Ovary (tissue), 9 donors: ENCODE measurements around the gene RASGEF1C. TPM values are rescaled to one million over a fixed set of nuclear protein-coding genes. Genes with fewer than 3 reads are reported as not detected.

Experiments used
- DNase-seq, 5 donors: peaks; one replicate each; pipeline ENCODE4 v3.0.0-alpha.2; 2019 to 2020
- H3K27ac ChIP-seq, 2 donors: fragments of 200-600 bp; one replicate each; pipeline versions ENCODE4 v1.5.1 to v1.8.0; 2019 to 2022
- H3K27me3 ChIP-seq: fragments of 200-600 bp; one replicate; pipeline ENCODE4 v1.8.0; 2022
- H3K36me3 ChIP-seq: fragments of 200-600 bp; sonication (generic); one replicate; pipeline ENCODE4 v1.5.1; 2019
- H3K4me1 ChIP-seq: one replicate; pipeline ENCODE4 v1.8.1; 2013; ENCODE audit warnings: mild to moderate bottlenecking, moderate library complexity; ENCODE audit not compliant: insufficient read depth
- H3K4me3 ChIP-seq: fragments of 200-600 bp; sonication (generic); one replicate; pipeline ENCODE4 v1.5.1; 2017
- H3K9me3 ChIP-seq, 2 donors: fragments of 200-600 bp in 1 of 2; sonication (generic) in 1 of 2; one replicate each; pipeline versions ENCODE4 v1.5.1 to v1.8.1; 2013 to 2019; ENCODE audit warnings: mild to moderate bottlenecking in 1 of 2, moderate library complexity in 1 of 2
- EP300 ChIP-seq: sonication (generic); formaldehyde crosslinking; IDR thresholded peaks from one replicate; pipeline ENCODE4 v1.6.1; 2017; ENCODE audit warnings: antibody characterized with exemption
- POLR2A ChIP-seq: fragments of 450-650 bp; IDR thresholded peaks from one replicate; pipeline ENCODE4 v1.6.1; 2017; ENCODE audit warnings: antibody characterized with exemption, mild to moderate bottlenecking, moderate library complexity
- WGBS, 3 donors: extraction: QIAGEN DNeasy Blood & Tissue Kit in 1 of 3; methylation state at CpG; one replicate each; pipeline versions ENCODE4 v1.1.5 to v1.1.7; 2013 to 2017; 5-methylcytosine and 5-hydroxymethylcytosine counted together
- intact Hi-C, 4 donors: fragments of 100-400 bp; cut with DNase I; formaldehyde crosslinking; loops; one replicate each; pipeline versions ENCODE4 v1.11.0 to v1.15.1; 2022 to 2023
- polyA plus RNA-seq, 2 donors: library from polyadenylated mRNA; stranded (reverse); fragments of 200-250 nt in 1 of 2; fragments of 350-450 nt in 1 of 2; fragmentation: Illumina TruSeq in 1 of 2; extraction: RNeasy Lipid Tissue Mini Kit (QIAGEN cat#74804) in 1 of 2; gene quantifications; one replicate each; pipeline ENCODE4 v1.2.3, GENCODE V29; 2013 to 2014
- total RNA-seq, 7 donors: library from RNA; depleted of rRNA in 2 of 7; stranded (reverse); fragments of >200 nt in 2 of 7; fragmentation: NEBNext Ultra II Directional in 3 of 7; extraction: Animal tissue kit (Norgen Biotek cat#: 25700) in 3 of 7; gene quantifications; one replicate each; pipeline versions ENCODE4 v1.1.0 to v1.2.4, GENCODE V29; 2016 to 2023
- TF ChIP-seq, protein P1 (sequence below), 3 donors: fragments of 450-650 bp in 2 of 3; fragments of 200-600 bp in 1 of 3; IDR thresholded peaks; one replicate each; pipeline versions ENCODE4 v1.5.1 to v1.8.0; 2016 to 2022; ENCODE audit warnings: antibody characterized with exemption in 3 of 3, mild to moderate bottlenecking in 1 of 3
- donor health status: DM: no; HTN: no; CAD: no; lungs with moderate emphysema.
- donor health status: DM: no; HTN: no; CAD: no.
- donor health status: Bipolar disorder and iron deficiency.
- donor health status: DM: yes; HTN: yes; CAD: no.
- donor health status: DM: no; HTN: no; CAD: no.
- donor health status: DM: yes; HTN: yes; CAD: no.

RASGEF1C gene
- total and polyA plus RNA-seq, 9 donors: 0.13 to 0.97 (median 0.38) TPM; not detected in 2

GRCh38 chr5:180138976-180139730, 69.9 kb downstream of the RASGEF1C start:
- Histone ChIP-seq H3K4me3 (no peak overlapping the region), H3K27ac (no peak overlapping the region), H3K9me3 (no peaks in the 10 kb centered on the region), H3K4me1 (no peaks in the 10 kb centered on the region), H3K27me3 (no peaks in the 10 kb centered on the region), H3K36me3 (no peaks in the 10 kb centered on the region)
- intact Hi-C loops: no loop called here
- TF ChIP-seq EP300 (no peak), POLR2A (no peak)
- TF ChIP-seq, protein P1, sequence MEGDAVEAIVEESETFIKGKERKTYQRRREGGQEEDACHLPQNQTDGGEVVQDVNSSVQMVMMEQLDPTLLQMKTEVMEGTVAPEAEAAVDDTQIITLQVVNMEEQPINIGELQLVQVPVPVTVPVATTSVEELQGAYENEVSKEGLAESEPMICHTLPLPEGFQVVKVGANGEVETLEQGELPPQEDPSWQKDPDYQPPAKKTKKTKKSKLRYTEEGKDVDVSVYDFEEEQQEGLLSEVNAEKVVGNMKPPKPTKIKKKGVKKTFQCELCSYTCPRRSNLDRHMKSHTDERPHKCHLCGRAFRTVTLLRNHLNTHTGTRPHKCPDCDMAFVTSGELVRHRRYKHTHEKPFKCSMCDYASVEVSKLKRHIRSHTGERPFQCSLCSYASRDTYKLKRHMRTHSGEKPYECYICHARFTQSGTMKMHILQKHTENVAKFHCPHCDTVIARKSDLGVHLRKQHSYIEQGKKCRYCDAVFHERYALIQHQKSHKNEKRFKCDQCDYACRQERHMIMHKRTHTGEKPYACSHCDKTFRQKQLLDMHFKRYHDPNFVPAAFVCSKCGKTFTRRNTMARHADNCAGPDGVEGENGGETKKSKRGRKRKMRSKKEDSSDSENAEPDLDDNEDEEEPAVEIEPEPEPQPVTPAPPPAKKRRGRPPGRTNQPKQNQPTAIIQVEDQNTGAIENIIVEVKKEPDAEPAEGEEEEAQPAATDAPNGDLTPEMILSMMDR (IDR thresholded peaks at IDR 0.05): no peak
- DNase-seq: no peak
- WGBS, 3 donors: 53 to 68% (median 54%) methylated on average over 11 of the region's 11 CpGs

DNA sequence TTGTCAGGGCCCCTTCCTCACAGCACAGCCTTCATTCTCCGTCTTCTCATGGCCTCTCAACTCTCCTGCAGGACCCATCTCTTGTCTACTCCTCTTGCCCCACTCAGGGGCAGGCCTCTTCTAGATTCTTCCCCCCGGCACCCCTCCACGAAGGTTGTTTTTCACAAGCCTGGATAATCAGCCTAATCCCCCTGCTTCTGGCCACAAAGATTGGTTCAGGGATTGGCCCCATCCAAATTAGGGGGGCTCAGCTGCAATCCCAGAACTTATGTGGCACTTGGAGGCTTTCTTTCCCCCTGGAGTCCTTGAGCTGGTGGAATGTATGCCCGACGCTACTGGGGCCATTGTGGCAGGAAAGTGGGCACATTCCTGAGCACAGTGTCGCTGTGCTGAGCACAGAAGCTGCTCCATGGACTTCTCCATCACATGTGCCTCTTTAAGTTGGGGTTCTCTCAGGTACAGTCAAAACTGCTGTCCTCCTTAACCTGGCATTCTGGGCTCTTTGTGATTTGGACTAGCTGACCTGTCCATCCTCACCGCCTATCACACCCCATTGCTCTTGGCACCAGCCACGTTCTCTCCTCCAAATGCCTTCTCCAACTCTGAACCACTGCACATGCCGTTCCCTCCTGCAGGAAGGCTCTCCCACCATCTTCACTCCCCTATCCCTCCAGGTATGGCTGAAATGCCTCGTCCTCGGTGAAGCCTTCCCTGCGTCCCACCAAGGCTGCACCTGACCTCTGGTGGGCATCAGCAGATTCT, 70.6 kb downstream of the RASGEF1C start:
- H3K4me3 ChIP-seq: no peak overlapping the region
- H3K36me3 ChIP-seq: no peaks in the 10 kb centered on the region
- H3K27me3 ChIP-seq: no peaks in the 10 kb centered on the region
- no peaks in the 10 kb centered on the region for H3K9me3 ChIP-seq
- WGBS, 3 donors: 68 to 76% (median 74%) methylated on average over 12 of the region's 12 CpGs
- TF ChIP-seq POLR2A: no peak
- intact Hi-C loops: no loop called here
- H3K4me1 ChIP-seq: no peaks in the 10 kb centered on the region
- DNase-seq: no peak
- H3K27ac ChIP-seq: no peak overlapping the region

DNA sequence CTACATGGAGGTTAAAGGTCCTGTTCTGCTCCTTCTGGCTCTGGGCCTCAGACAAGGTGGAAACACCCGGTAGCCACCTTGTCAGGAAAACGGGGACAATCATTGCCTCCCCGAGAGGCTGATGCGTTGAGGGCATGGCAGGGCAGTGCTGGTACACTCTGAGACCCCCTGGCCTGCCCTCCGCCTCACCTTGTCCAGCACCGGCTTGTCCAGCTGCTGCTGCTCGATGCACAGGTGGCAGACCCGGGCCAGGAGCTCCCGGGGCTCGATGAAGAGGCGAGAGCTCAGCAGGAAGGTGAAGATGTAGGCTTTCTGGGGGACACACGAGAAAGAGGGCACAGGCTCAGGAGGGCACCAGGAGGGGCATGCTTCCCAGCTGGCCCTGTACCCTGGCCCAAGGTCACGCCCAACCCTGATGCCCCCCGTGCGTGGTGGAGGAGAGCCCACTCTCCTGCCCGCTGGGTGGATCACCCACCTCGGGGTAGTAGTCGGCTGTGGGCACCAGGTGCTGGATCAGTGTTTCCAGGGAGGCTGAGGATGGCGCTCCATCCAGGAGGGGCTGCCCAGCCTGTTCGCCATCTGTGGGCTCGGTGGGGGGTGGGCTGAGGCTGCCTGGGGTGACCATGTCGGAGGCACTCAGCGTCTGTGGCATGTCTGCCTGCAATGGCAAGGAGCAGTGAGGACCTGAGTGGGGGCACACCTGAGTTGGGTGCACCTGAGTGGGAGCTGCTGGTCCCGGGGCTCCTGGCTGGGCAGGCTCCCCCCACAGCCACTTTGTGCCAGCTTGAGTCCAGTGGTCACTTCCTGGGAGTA, 71.4 kb downstream of the RASGEF1C start:
- H3K36me3 ChIP-seq: no peaks in the 10 kb centered on the region
- intact Hi-C loops: no loop called here
- no peaks in the 10 kb centered on the region for H3K27me3 ChIP-seq
- no peak overlapping the region for H3K4me3 ChIP-seq
- no peak for TF ChIP-seq POLR2A
- TF ChIP-seq, protein P1 (IDR thresholded peaks at IDR 0.05): no peak
- TF ChIP-seq EP300: no peak
- H3K27ac ChIP-seq: no peak overlapping the region
- no peak for DNase-seq
- WGBS, 3 donors: 87 to 88% (median 87%) methylated on average over 24 of the region's 24 CpGs
- no peaks in the 10 kb centered on the region for H3K4me1 ChIP-seq
- no peaks in the 10 kb centered on the region for H3K9me3 ChIP-seq

DNA sequence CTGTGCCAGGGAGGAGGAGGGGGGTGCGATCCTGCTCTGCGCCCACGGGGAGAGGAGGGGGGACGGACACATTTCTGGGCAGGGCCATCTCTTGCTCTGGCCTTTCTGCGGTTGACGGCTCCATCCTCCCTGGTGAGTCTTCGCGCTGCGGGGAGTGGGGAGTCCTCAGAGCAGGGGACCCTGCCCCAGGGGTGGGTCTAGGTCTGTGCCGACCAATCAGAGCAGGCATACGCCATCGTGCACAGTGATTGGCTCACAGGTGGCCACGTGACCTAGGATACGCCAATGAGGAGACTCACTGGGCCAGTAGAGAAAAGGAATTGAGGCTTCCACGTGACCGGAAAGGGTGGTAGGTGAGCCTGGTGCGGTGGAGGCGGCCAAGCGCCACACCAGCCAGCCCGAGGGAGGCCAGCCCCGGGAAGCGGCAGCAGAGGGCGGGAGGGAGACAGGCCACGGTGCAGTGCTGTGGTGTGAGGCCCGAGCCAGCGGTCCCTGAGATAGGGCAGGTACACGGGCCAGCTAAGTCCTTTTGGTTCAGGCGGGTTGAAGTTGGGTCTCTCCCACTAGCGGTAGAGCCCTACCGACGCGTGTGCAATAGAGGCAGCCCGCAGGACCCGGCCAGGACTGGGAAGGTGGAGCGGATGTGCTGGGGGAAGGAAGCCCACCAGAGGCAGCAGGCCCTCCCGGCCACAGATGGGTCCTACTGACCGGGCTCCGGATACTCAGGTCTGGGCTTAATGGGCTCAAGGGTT, 72.2 kb downstream of the RASGEF1C start:
- Histone ChIP-seq H3K36me3 (no peaks in the 10 kb centered on the region), H3K27ac (no peak overlapping the region), H3K4me3 (no peak overlapping the region), H3K4me1 (no peaks in the 10 kb centered on the region), H3K9me3 (no peaks in the 10 kb centered on the region), H3K27me3 (no peaks in the 10 kb centered on the region)
- TF ChIP-seq, protein P1 (IDR thresholded peaks at IDR 0.05): no peak
- TF ChIP-seq POLR2A: no peak
- TF ChIP-seq EP300: no peak
- peak in 1 of 5 donors; percentile 24 for DNase-seq
- intact Hi-C loops: no loop called here
- WGBS, 3 donors: 89 to 94% (median 90%) methylated on average over 36 to 38 of the region's 38 CpGs
